Esophagus muscularis mucosa (tissue), 4 donors: ENCODE results near the gene RPIA.

Experiments
- EP300 ChIP-seq: sonication (generic); formaldehyde crosslinking; IDR thresholded peaks from one replicate; pipeline ENCODE4 v1.6.1; 2017; ENCODE audit warnings: antibody characterized with exemption
- POLR2A ChIP-seq: fragments of 450-650 bp; IDR thresholded peaks from one replicate; pipeline ENCODE4 v1.6.1; 2017; ENCODE audit warnings: antibody characterized with exemption, moderate library complexity, mild to moderate bottlenecking, low read depth
- TF ChIP-seq, protein P1 (sequence below), 3 experiments: fragments of 200-600 bp in 2 of 3; fragments of 450-650 bp in 1 of 3; sonication (generic) in 2 of 3; IDR thresholded peaks; one replicate each; pipeline ENCODE4 v1.5.1; 2017 to 2019; ENCODE audit warnings: antibody characterized with exemption in 3 of 3, mild to moderate bottlenecking in 2 of 3, moderate library complexity in 1 of 3

DNA sequence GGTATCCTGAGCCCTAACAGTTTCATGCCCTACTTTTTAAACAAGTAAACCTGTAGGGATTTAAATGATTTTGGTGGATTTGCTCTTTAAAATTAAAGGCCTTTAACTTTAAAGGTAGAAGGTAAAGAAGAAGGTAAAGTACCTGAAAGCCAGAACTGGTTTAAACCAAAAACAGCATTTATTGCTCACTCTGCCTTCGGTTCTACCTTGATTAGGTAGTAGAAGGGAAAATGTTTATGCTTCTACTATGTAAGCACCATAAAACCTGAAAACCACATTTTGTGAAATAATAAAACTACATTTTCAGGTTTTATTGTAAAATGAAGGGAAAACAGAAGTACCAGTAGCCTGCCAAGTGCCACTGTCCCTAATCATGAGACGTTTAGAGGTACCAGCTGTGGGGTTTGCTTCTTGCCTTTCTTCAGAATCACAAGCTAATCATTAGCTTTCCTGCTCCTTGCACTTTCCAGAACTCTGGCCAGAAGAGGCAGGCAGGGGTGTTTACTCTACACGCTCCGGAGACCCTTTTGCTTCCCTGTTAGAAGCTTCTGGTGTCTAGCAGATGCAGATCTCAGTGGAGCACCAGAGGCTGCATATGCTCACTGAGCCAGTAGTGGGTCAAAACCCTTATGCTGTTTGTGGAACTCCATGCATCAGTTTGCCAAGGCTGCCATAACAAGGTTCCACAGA, 33.3 kb downstream of the RPIA start:
- TF ChIP-seq, protein P1, sequence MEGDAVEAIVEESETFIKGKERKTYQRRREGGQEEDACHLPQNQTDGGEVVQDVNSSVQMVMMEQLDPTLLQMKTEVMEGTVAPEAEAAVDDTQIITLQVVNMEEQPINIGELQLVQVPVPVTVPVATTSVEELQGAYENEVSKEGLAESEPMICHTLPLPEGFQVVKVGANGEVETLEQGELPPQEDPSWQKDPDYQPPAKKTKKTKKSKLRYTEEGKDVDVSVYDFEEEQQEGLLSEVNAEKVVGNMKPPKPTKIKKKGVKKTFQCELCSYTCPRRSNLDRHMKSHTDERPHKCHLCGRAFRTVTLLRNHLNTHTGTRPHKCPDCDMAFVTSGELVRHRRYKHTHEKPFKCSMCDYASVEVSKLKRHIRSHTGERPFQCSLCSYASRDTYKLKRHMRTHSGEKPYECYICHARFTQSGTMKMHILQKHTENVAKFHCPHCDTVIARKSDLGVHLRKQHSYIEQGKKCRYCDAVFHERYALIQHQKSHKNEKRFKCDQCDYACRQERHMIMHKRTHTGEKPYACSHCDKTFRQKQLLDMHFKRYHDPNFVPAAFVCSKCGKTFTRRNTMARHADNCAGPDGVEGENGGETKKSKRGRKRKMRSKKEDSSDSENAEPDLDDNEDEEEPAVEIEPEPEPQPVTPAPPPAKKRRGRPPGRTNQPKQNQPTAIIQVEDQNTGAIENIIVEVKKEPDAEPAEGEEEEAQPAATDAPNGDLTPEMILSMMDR (IDR thresholded peaks at IDR 0.05) = no peak
- TF ChIP-seq POLR2A (no peak), EP300 (no peak)
